ENCODE measurements around the gene RFX8.
"Not testable (repeated sequence)": the region's sequence is repeated elsewhere in the genome, so short reads cannot be mapped to it uniquely, and the experiment has no call there.

Gene RFX8

GRCh38 chr2:101379091-101379490 is 95.8 kb downstream of the RFX8 start:
- DNase-seq (ENCODE audit: low read depth in 2 of 2): no peak

DNA sequence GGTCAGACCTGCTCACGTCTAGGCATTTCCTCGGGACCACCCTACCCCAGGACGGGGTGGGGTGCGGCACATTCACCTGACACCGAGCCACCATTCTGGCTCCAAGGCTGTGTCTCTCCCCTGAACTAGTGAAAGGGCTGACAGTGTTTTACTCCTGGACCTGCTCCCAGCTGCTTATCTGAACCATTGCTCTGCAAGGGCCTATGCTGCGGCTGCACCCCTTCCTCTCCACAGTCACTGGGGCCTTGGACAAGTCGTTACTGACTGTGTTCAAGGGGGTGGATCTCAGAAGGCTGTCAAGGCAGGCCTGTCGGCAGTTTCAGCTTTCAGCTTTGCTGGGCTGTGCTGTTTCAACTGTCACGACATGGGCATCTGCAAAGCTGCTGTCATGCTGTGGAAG is 99.3 kb downstream of the RFX8 start:
- no peak for DNase-seq (ENCODE audit: low read depth in 2 of 2)

- no peak for DNase-seq (ENCODE audit: low read depth in 2 of 2)
These were observed 99.9 kb downstream of the RFX8 start for GRCh38 chr2:101374821-101375561.

DNA sequence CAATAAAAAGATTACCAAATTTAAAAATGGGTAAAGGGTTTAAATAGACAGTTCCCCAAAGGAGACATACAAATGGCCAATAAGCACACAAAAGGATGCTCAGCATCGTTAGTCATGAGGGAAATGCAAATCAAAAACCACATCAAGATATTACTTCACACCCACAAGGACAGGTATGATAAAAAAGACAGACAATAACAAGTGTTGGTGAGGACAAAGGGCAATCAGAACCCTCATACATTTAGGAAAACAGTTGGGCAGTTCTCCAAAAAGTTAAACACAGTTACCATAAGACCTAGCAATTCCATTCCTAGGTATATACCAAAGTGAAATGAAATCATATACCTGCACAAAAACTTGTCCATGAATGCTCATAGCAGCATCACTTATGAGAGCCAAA is 102.1 kb downstream of the RFX8 start:
- DNase-seq (ENCODE audit: low read depth in 2 of 2): no peak

DNA sequence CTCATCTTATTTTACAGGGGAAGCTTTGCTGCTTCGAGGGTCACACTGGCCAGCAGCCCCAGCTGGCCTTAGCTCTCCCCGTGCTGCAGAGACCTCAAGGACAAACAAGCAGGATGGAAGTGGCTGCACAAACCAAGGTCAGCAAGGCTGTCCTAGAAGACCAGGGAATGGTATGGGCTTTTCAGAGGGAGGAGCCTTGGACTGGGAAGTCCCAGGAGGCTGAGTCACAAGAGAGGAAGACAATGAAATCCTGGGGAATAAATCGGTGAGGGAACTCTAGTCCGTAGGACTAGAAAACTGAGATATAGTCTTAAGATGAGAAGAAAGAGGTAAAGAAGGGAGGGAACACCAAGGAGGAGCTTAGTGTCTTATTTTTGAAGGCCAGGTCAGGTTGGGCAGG is 103.3 kb downstream of the RFX8 start:
- no peak for DNase-seq (ENCODE audit: low read depth in 2 of 2)

DNA sequence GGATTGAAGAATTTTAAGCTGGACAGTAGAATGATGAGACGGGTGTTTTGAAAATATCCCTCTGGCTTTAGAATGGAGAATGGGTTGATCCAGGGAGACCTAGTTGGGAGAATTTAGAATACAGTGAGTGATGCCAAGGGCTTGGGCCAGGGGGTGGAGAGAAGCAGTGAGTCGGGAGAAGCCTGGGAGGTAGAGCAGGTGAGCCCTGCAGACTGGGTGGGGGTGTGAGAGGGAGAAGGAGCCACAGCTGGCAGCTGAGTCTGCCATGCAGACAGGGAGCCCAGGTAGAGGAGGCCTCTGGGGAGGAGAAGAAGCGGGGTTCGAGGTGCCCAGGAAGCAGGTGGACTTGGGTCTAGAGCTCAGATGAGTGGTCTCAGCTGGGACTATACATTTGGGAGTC is 105.8 kb downstream of the RFX8 start:
- no peak for DNase-seq (ENCODE audit: low read depth in 2 of 2)

GRCh38 chr2:101368376-101368775 is 106.5 kb downstream of the RFX8 start:
- DNase-seq (ENCODE audit: low read depth in 2 of 2): no peak

GRCh38 chr2:101367508-101367907 is 107.4 kb downstream of the RFX8 start:
- DNase-seq (ENCODE audit: low read depth in 2 of 2): no peak

GRCh38 chr2:101364878-101365277 is 110.0 kb downstream of the RFX8 start:
- DNase-seq (ENCODE audit: low read depth in 2 of 2): no peak

DNA sequence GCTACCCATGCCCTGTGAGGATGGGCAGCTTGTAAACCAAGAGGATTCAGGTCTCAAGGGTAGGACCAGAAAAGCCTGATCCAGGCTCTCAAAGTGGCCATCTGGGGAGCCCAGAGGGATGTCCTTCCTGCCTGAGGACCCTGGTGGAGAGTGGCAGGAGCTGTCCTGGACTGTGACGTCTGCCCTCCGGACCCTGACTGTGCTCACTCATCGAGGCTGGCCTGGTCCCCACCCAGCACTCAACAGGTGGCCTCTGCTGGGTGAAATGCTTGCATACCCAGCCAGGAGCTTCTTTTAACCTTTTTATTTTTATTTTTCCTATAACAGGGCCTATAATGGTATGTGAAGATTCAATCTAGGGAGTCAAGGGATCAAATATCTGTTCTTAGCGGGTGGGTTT is 112.1 kb downstream of the RFX8 start:
- DNase-seq (ENCODE audit: low read depth in 2 of 2): no peak

- no peak for DNase-seq (ENCODE audit: low read depth in 2 of 2)
These were observed 112.6 kb downstream of the RFX8 start for GRCh38 chr2:101362316-101362715.

GRCh38 chr2:101361522-101361921 is 113.4 kb downstream of the RFX8 start:
- no peak for DNase-seq (ENCODE audit: low read depth in 2 of 2)

DNA sequence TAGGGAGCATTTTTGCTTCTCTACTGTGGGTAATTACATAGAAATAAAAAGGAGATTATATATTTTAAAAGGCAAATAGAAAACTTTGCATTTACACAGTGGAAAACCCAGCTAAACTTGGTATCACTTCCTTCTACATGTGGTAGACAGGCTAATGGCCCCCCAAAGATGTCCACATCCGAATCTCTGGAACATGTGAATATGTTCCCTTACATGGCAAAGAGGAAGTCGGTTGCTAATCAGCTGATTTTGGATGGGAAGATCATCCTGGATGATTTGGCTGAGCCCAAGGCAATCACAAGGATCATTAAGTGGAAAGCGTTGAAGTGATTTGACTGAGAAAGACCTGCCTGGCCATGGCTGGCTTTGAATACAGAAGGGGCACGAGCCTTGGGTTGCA is 113.8 kb downstream of the RFX8 start:
- DNase-seq (ENCODE audit: low read depth in 2 of 2): no peak

DNA sequence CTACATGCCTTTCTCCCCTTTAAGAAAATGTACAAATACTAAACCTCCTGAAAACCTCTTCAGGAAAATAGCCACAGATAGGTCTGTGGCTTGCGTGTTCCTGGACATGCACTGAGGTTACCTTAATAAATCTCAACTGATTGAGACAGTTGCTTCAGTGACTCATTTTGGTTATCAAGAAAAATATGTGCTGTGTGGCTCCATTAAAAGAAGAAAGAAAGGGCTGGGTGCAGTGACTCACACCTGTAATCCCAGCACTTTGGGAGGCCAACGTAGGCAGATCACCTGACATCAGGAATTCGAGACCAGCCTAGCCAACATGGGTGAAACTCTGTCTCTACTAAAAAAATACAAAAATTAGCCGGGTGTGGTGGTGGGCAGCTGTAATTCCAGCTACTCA is 114.7 kb downstream of the RFX8 start:
- DNase-seq (ENCODE audit: low read depth in 2 of 2): no peak

- no peak for DNase-seq (ENCODE audit: low read depth in 2 of 2)
These were observed 115.4 kb downstream of the RFX8 start for GRCh38 chr2:101359410-101359954.

DNA sequence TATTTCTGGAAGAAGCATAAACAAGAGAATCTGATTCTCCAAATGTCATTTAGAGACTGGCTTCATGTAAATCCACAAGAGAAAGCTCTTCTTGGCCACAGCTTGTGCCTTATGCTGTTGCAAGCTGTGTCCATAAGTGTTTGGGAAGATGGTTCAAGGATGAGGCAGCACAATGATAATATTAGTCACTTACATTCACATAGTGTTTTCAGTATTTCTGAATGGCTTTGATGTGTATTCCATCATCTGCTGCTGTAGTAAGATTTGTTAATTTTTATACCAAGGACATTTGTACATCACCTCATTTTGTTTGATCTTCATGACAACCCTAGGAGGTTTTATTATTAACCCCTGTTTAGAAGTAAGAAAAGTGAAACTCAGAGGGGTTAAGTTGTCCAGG is 117.5 kb downstream of the RFX8 start:
- no peak for DNase-seq (ENCODE audit: low read depth in 2 of 2)

DNA sequence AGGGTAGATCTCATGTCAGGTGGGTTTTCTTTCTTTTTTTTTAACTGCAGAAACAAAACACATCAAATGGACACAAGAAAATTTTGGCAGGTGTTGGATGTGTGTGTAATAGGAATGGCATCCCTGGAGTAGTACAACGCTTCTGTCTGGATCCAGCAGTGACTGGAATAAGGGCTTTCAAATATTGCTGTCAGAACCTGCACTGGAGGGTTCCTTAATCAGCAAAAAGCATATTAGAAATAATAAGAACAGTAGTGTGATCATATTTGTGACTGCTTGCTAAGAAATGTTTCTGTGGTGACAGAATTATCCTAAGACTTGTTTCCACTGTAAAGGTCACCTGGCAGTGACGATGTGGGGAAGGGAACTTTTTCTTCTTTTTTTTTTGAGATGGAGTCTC is 118.4 kb downstream of the RFX8 start:
- no peak for DNase-seq (ENCODE audit: low read depth in 2 of 2)

- DNase-seq (ENCODE audit: low read depth in 2 of 2): no peak
These were observed 118.9 kb downstream of the RFX8 start for GRCh38 chr2:101356055-101356454.

GRCh38 chr2:101355401-101356054 is 119.4 kb downstream of the RFX8 start:
- DNase-seq (ENCODE audit: low read depth in 2 of 2): no peak

- DNase-seq (ENCODE audit: low read depth in 2 of 2): no peak
These were observed 120.2 kb downstream of the RFX8 start for GRCh38 chr2:101354420-101355311.

GRCh38 chr2:101352631-101353030 is 122.3 kb downstream of the RFX8 start:
- not testable (repeated sequence) for DNase-seq (ENCODE audit: low read depth in 2 of 2)

GRCh38 chr2:101351207-101351606 is 123.7 kb downstream of the RFX8 start:
- DNase-seq (ENCODE audit: low read depth in 2 of 2): no peak
